GM19043 (cell line): Measurements from ENCODE around the gene RASGEF1C.

Experiments
- ATAC-seq: cut with Tn5 transposase; IDR thresholded peaks from one replicate; pipeline ENCODE4 v1.9.1; 2021; ENCODE audit warnings: low read depth; ENCODE audit not compliant: unreplicated experiment

RASGEF1C gene

DNA sequence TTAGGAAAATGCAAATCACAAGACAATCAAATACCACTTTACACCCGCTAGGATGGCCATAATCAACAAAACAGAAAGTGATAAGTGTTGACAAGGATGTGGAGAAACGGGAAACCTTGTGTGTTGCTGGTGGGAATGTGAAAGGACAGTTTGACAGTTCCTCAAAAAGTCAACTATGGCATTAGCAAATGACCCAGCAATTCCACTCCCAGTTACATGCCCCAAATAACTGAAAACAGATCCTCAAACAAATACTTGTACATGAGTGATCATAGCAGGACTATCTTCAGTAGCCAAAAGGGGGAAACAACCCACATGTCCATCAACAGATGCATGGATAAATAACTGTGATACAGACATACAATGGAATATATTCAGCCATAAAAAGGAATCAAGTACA is 21.2 kb downstream of the RASGEF1C start:
- ATAC-seq = no peak

DNA sequence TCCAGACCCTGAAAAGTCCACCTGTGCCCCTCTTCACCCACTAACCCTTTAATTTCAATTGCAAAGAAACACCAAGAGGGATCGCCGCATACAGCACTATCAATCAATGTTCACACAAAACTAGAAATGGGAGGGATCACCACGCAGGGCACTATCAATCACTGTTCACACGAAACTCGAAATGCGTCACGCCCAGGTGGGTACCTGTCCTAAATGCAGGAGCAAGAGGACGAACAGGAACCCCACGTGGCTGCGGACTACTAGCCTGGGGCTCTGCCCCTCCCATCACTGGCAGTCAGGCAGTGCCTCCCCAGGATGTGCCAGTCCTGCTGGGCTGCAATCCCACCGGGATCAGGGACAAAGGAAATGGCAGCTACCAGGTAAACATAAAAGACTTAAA is 28.2 kb downstream of the RASGEF1C start:
- ATAC-seq = no peak

DNA sequence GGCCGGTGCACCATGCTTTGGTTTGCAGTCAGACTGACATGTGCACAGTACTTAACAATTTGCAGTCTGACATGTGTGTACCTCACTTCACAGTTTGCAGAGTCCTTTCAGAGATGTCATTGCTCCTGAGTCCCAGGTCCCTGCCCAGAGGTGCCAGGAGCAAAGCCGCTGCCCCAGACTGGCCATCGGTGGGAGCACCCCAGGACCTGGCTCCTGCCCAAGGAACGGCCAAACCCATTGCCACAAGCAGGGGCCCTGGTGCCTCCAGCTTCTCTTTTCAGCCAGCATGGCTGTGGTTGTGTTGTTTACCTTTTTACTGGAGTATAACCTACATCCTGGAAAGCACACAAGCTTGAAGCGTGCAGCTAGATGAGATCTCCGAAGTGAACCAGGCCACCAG is 28.6 kb downstream of the RASGEF1C start:
- ATAC-seq = no peak

DNA sequence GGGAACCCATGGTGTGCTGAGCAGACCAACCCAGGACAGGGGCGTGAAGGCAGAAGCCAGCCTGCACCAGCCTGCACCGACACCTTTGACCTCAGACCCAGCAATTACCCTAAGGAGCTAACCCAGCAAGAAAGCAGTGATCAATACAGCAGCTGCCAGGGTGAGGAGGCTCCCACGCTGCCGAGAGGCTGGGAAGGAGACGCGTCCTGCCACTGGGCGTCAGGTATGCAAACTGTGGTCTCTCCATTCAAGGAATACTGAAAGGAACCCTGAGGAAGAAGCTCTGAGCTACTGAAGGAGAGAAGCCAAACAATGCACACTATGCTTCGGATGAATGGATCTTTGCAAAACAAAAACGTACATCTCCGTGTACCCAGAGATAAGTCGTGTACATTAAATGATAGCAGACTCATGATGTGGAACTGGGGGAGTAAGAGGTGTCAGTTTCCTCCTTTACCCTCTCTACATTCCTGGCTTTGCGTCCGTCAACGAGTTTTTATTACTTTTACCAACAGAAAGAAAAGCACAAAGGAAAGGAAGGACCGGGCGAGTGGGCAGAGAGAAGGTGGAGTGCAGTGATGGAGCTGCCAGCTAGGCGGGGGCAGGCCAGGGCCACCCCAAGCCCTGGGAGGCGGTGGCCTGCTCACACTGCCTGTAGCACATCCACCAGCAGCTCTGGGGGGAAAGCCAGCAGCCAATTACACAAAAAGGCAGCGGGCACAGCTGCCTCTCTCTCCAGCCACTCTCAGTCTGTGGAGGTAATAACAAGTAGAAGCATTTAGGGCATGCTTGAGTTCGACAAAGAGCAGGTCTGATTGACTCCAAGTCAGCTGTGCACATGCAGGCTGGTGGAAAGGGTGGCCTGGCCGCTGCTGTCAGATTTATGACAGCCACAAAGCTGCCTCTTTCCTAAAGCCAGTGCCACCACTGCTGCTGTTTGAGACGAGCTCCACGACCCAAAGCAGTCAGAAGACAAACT is 29.3 kb downstream of the RASGEF1C start:
- ATAC-seq = no peak

DNA sequence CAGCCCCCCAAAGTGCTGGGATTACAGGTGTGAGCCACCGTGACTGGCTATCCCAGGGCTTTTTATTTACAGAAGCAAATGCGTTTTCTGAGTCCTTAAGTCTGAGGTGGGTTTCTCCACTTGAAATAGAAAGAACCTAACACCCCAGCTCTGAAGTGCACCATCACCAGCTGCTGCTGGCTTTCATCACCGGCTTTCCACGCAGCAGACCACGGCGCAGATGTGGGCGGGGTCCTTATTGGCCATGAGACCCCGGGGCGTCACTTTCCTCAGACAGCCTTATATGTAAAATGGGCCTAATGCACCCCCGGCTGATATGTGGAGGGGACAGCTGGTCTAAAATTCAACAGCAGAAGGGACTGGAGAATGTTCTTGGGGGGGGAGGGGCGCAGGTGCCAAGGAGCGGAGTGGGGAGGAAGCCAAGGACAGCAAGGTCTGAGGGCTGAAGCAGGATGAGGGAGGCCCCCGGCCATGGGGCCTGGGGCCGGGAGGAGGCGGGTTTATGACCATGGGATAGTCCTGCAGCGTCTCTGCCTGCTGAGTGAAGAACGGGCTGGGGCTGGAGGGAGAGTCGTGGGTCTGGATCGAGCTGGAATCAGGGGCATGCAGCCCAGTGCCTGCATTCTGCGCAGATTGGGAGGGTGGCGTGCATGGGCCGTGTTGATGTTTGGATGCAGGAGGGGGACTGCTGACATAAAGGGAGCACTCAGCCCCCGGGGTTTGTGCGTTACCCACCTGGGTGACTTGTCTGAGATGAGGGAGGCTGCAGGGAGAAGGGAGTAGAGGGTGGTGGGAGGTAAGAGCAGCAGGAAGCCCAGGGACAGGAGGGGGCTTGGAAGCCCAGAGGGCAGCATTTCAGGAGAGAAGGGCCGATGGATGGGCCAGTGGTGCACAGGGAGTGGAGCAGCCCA is 30.2 kb downstream of the RASGEF1C start:
- ATAC-seq = no peak

DNA sequence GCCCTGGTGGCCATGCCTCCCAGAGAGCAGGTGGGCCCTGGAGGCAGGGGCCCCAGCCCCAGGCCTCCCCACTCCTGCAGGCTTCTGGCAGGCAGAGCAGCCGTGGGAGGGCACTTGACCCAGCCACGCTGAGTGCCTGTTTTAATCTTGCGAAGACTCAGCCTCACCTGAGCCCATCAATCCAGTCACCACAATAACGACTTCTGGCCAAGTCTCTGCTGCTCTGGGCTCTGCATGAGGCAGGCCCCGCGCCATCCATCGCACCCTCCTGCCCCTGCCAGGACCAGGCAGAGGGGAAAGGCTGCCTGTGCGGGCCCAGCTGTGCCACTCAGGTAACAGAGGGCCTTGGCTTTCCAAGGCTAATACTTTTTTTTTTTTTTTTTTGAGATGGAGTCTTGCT is 32.8 kb downstream of the RASGEF1C start:
- ATAC-seq = no peak

DNA sequence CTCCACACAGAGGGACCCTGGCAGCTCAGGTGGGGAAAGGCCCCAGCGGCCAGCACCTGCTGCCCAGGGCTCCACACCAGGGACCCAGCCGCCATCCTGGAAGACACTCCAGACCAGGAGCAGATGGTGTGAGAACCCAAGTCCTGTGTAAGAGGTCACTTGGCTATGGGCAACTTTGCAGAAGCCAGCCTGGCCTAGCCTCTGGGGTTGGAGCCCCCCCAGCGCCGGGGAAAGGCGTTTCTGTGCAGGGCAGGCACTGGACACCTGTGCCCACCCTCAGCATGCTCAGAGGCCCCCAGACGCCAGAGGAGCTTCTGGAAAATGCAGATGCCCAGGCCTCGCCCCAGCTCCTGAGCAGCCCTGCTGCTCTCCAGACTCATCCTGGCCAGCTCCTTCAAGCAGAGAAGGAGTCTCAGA is 34.0 kb downstream of the RASGEF1C start:
- ATAC-seq = no peak

DNA sequence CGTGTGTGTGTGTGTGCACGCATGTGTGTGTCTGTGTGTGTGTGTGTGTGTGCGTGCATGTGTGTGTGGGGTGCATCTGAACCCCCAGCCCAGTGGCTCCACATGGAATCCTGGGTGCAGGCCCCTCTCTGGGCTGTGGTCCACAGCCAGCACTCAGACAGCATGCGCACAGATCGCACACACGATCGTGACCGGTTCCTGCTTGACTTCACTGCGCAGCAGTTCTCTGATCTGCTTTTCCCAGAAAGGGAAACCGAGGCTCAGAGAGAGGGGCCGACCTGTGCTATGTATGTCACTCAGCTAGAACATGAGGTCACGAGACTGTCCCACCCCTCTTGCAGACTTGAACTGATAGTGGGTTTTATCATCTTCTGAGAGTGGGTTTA is 34.4 kb downstream of the RASGEF1C start:
- ATAC-seq = no peak

DNA sequence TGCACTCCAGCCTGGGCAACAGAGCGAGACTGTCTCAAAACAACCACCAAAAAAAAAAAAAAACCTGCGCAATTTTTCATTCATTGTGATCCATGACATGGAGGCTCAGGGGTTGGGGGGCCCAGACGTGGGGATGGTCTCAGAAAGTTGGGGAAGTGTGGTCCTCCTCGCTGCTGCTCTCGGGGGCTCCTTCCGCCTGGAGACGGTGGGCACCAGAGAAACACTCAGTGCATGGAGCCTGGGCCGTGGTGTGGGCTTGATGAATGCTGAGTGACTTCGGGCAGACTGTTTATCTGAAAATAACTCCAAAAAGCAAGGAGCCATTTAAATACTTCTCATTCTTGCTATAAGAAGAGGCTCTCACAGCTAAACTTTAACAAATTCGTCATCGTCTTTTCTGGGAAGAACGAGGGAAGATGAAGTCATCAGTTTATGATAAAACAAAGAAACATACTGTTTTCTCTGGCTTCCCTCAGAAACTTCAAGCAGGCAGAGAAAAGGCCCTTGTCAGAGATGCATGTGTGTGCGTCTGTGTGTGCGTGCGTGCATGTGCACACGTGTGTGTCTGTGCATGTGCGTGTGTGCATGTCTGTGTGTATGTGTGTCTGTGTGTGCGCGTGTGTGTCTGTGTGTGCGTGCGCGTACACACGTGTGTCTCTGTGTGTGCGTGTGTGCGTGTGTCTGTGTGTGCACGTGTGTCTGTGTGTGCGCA is 35.0 kb downstream of the RASGEF1C start:
- ATAC-seq = no peak

DNA sequence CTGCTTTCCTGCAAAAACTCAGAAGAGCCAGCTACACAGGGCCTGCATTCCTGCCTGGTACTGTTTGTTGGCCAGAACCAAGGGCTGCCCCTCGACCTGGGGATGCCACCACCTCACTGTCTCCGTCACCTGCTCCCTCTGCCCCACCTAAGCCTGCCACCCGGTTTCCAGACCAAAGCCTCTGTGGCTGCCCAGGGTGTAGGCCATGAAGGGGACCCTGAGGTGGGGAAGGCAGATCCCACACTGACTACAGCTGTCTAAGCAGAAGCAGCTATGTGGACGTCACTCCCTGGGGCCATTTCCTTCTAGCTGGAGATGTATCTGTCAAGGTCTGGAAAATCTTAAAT is 35.8 kb downstream of the RASGEF1C start:
- ATAC-seq = no peak

DNA sequence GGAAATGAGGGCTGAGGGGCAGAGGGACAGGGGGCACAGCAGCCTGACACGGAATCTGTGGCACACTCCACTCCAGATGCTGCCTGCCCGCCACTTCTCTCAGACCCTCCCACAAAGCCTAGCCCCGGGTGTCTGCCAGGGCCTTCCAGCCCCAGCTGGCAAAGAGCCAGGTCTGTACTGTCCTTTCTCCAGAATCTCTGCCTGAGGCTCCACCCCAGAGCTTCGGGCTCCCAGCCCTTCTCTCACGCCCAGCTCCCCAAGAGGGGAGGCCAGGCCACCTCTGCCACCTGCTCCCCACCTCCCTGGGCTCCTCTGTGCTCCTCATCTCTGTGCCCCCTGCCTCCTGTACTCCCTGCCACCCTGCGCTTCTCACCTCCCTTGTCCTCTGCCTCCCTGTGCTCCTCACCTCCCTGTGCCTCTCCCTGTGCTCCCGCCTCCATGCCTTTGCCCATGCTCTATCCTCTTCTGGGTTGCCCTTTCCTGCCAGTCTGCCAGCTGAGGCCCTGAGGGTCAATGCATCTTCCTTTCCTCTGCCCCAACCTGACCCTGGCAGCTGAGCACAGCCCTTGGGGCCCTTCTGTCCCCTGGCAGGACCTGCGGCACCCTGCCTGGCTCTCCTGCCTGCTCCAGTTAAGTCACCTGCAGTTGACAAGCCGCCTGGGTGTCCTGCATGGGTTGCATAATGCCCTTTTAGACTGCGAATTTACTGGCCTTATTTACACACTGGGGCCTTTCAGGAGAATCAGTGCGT is 36.4 kb downstream of the RASGEF1C start:
- no peak for ATAC-seq

DNA sequence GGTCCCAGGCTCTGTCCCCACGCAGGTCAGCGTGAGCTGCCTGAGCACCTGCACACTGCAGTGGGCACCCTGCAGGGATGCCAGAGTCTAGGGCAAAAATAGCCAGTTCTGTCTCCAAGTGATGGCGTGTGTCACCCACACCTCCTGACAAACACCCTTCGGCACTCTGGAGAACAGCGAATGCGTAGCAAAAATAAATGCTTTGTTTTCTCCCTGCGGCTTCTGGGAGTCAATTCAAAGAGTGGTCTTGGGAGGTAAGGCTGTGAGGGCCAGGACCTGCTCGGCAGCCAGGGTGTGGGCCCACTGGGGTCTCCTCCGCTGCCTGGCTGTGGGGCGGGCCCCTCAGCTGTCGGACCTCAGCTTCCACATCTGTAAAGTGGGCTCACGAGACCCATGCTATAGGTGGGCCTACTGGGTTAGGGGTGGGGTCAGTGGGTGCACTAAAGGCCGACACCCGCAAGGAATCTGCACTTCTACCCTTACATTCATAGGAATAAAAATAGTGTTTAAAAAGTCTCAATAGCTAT is 37.4 kb downstream of the RASGEF1C start:
- ATAC-seq = no peak

DNA sequence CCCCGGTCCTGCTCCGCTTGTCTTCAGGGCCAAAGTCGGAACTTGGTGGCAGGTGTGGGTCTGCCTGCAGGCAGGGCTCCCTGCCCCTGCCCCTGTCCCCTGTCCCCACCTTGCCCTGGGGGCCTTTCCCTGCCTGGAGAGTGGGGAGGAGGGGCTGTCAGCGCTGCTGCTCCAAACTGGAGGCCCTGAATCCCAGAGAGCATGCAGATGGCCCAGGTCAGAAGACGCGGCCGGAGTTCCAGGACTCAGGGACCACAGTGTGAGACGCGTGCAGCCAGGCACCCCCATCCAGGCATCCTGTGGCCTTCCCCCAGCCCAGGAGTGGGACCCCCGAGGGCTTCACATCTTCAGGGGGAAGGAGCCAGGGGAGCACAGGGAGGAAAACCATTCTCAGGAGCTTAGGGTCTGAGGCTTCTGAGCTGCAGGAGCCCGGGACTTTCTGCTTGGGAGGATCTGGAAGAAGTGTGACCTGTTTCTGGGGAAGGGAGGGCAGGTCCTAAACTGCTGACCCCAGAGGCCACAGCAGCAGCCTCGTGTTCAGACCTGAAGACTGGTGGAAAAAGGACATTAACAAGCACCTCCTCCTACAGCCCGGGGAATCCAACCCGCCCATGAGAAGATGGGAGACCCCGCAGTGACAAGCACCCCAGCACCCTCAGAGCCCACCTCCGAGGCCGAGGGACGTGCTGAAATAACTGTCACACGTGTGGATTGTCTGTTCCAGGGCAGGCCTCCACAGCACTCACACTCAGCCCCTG is 38.0 kb downstream of the RASGEF1C start:
- ATAC-seq = no peak

DNA sequence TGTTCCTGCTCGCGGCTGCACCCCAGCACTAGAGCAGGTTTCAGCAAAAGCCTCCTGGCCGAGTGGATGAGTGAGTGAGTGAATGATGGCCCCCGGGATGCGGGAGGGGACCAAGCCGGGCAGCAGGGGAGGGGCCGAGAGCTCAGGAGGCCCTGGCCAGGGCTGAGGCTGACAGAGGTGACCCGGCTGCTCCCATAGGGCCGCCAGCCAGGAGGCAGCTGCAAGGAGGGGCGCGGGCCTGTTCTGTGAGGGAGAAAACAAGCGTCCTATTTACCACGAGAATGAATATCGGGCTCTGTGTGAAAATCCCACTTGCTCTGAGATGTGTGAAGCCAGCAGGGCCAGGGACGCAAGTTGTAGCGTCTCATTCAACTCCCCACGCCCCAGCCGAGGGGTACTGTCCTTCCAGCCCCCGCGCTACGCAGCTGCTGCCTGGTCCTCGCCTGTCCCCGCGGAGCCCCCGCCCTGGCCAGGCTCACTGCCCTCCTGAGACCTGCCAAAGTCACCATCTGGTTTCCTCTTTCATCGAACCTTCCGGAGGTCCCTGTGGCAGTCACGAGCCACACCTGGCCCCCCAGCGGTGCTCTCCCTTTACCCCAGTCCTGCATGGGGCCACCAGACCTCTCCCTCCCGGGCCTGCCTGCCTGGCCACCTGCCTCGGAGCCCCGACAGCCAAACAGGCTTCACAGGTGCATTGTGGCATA is 38.8 kb downstream of the RASGEF1C start:
- no peak for ATAC-seq

DNA sequence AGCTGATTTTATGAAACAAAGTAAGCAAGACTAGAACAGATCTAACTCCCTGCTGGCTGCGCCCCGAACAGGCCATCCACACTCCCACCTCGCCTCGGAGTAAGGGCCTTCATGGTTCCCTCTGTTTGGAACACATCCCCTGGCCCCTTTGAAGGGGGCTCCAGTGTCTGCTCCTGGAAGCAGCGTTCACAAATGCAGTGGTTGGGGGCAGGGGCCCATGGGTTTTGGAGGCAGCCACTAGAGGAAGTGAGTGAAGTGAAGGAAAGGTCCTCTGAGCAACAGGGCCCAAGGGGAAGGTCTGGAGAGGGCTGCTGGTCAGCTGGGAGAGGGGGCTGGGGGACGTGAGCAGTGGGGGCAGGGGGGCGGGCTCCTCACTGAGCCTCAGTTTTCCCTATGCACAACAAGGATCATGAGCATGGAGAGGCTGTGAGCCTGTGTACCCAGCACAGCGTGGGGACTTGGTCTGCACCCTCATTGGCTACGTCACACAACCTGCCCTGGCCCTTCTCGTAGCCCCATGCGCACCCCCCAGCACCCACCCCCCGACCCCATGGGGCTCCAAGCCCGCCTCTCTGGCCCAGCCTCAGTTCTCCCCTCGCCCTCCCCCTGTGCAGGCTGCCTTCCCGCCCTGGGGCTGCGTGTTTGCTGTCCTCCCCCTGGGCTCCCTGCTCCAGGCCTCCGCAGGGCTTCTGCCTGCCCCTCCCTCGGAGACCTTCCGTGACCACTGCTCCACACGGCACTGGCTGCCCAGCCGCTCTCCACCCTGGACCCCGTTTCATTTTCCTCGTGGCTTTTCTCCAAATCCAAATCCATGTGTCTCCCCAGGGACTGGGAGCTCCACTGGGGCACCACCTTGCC is 39.5 kb downstream of the RASGEF1C start:
- no peak for ATAC-seq

DNA sequence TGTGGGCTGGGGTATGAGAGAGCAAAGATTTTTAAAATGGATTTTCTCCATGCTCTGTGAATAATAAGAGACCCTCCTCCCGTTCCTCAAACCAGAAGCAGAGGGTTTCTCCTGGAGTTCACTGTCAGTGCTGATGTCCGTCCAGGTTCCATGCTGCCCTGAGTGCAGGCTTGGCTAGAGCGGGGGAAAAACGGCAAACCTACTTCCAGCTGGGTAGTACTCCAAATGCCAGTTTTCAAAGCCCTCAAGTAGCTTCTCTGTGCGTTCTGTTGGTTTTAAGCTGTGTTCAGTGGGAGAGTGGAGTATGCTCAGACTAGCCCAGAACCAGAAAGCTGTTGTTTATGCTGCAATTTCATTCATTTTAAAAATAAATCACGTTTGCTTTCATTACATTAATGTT is 40.3 kb downstream of the RASGEF1C start:
- no peak for ATAC-seq

DNA sequence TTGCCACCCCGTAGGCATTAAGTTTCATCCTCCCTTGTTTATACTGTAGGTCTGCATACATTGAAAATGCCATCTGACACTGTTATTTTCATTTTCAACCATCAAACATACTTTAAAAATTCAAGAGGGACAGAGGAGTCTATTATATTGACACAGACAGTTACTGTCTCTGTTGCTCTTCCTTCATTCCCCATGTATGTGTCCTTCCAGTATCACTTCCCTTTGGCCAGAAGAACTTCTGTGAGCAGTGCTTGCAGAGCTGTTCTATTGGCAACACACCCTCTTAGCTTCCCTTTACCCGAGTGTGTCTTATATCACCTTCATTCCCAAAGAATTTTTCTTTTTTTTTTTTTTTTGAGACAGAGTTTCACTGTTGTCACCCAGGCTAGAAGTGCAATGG is 42.8 kb downstream of the RASGEF1C start:
- ATAC-seq = no peak

DNA sequence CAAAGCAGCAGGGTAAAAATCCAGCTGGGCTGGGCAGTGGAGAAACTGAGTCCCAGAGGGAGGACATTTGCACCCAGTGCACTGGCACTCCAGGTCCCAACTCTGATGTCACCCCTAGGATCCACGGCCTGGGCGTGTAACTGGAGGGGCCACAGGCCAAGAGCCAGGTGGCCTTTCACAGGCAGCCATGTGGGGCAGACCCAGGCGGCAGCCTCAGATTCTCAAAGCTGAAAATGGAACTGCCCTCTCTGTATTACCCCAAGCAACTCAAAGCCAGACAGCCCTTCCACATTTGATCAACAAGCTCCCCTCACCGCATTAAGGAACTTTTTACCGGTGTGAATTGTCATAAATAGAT is 46.7 kb downstream of the RASGEF1C start:
- ATAC-seq = no peak
